GM12874 (cell line): ENCODE data around the gene B3GNT9.

Experiments used
- CTCF ChIP-seq: IDR thresholded peaks from 2 replicates; pipeline ENCODE4 v1.5.1; 2011; ENCODE audit warnings: low read depth, mild to moderate bottlenecking, control low read depth, low read length, moderate library complexity; ENCODE audit not compliant: insufficient read depth

Gene B3GNT9

DNA sequence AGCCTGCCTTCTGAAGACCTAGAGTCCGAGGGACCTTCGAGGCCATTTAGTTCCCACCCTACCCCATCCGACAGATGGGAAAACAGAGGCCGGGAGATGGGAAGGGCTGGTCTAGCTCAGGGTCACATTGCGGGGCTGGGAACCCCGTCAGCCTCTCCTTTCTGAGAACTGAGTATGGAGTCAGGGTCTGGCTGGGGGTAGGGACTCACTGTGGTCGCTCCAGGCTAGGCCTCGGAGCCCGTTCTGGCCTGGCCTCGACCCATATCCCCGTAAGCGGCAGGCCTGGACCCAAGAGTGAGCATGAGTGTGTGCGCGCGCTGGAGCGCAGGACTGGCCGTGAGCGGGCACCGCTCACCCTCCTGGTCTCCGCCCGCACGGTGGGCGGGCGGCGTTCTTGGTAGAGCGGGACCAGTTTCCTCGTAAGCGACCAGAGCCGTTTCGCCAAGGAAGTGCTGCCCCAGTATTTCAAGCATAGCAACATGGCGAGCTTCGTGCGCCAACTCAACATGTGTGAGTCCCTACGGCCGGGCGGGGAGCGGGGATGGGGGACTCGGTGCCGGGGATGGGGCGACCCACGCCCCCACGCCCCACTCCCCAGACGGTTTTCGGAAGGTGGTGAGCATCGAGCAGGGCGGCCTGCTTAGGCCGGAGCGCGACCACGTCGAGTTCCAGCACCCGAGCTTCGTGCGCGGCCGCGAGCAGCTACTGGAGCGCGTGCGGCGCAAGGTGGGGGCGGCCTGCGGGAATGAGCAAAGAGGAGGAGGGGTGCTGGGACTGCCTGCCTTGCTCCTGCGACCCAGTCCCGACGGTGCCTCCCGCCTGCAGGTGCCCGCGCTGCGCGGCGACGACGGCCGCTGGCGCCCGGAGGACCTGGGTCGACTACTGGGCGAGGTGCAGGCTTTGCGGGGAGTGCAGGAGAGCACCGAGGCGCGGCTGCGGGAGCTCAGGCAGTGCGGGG lies 14.6 kb upstream of the B3GNT9 start:
- TF ChIP-seq CTCF: no peak

GRCh38 chr16:67164599-67165061 lies 13.8 kb upstream of the B3GNT9 start, which contains the start of gene HSF4:
HSF4 (plus strand) TSS chr16:67164745; CDS start chr16:67164812, 67 bp downstream.
- TF ChIP-seq CTCF: no peak

- no peak for TF ChIP-seq CTCF
Observed at GRCh38 chr16:67163999-67164558, 13.3 kb upstream of the B3GNT9 start.

DNA sequence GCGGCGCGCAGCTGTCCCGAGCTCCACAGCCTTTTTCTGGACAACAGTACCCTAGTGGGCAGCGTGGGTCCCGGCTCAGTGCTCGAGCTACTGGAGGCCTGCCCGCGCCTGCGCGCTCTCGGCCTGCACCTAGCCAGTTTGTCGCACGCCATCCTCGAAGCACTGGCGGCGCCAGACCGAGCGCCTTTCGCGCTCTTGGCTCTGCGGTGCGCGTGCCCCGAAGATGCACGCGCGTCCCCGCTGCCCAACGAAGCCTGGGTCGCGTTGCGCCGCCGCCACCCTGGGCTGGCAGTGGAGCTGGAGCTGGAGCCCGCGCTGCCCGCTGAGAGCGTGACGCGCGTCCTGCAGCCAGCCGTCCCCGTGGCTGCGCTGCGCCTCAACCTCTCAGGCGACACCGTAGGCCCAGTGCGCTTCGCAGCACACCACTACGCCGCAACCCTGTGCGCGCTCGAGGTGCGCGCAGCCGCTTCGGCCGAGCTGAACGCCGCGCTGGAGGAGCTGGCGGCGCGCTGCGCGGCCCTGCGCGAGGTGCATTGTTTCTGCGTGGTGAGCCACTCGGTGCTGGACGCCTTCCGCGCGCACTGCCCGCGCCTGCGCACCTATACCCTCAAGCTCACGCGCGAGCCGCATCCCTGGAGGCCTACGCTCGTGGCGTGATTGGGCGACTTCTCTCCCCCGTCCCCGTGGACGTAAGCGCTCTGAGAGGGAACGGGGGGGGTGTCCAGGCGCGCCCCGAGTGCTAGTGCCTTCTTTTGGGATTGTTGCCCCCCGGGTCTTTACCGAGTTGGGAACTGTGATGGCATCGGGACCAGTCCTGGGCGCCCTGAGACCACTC lies 12.6 kb upstream of the B3GNT9 start:
- TF ChIP-seq CTCF: no peak

- TF ChIP-seq CTCF: no peak
Observed at GRCh38 chr16:67162506-67163163, 11.8 kb upstream of the B3GNT9 start.

DNA sequence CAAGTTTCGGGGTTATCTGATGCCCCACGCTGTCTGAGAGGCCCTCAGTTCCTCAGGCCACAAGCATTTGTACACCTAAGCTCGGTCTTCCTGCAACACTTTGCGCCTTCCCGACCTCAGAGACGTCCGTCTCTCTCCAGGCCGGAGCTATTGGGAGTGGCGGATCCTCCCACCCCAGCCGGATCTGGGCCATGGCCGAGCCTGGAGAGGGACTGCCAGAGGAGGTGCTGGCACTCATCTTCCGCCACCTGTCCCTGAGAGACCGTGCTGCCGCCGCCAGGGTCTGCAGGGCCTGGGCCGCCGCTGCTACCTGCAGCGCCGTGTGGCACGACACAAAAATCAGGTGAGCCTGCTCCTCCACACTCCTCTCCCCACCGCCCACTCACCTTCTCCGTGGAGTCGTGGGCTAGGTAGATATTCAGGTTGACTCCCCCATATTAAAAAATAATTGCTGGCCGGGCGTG lies 10.8 kb upstream of the B3GNT9 start:
- TF ChIP-seq CTCF: no peak
